Measurements from ENCODE around the gene GNMT. TPM values are rescaled to one million over a fixed set of nuclear protein-coding genes. Genes with fewer than 3 reads are reported as not detected.

GNMT gene
- total and polyA plus RNA-seq, 2 donors (not counting 1 experiment from before 2014, with no cell fraction given): 0.06 TPM; not detected in 1

DNA sequence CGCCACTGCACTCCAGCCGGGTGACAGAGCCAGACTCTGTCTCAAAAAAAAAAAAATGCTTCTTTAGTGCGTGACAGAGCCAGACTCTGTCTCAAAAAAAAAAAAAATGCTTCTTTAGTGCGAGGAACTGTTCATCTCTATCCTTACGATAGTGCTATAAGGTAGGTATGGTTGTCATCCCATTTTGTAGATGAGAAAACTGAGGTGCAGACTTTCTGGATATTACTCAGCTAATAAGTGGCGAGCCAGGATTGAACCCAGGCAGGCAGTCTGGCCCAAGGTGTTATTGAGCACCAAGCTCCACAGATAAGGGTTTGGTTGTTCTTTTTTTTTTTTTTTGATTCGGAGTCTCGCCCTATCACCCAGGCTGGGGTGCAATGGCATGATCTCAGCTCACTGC lies 41.3 kb downstream of the GNMT start:
- peaks cover 4% of the 10 kb centered on the region for H3K36me3 ChIP-seq (ENCODE audit: control insufficient read depth, insufficient read depth, low read length)
- H3K27ac ChIP-seq (ENCODE audit: insufficient read depth, low read length): no peak overlapping the region
- TF ChIP-seq EZH2 (IDR thresholded peaks at IDR 0.05; ENCODE audit: low read length, missing control alignments): no peak
- TF ChIP-seq, protein P1, sequence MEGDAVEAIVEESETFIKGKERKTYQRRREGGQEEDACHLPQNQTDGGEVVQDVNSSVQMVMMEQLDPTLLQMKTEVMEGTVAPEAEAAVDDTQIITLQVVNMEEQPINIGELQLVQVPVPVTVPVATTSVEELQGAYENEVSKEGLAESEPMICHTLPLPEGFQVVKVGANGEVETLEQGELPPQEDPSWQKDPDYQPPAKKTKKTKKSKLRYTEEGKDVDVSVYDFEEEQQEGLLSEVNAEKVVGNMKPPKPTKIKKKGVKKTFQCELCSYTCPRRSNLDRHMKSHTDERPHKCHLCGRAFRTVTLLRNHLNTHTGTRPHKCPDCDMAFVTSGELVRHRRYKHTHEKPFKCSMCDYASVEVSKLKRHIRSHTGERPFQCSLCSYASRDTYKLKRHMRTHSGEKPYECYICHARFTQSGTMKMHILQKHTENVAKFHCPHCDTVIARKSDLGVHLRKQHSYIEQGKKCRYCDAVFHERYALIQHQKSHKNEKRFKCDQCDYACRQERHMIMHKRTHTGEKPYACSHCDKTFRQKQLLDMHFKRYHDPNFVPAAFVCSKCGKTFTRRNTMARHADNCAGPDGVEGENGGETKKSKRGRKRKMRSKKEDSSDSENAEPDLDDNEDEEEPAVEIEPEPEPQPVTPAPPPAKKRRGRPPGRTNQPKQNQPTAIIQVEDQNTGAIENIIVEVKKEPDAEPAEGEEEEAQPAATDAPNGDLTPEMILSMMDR (conservative IDR thresholded peaks at IDR 0.05 in 1 of 2, IDR thresholded peaks at IDR 0.05 in 1 of 2; ENCODE audit: low read depth in 1 of 2, low read length in 2 of 2): no peak
- no peaks in the 10 kb centered on the region for H3K9me3 ChIP-seq (ENCODE audit: control insufficient read depth, insufficient read depth, low read depth, low read length)
- no peaks in the 10 kb centered on the region for H4K20me1 ChIP-seq (ENCODE audit: control insufficient read depth, extremely low read depth, insufficient read depth, low read length)
- H2AFZ ChIP-seq (ENCODE audit: low read length): no peak overlapping the region
- no peaks in the 10 kb centered on the region for H3K79me2 ChIP-seq (ENCODE audit: control insufficient read depth, insufficient read depth, low read length)
- H3K4me1 ChIP-seq (ENCODE audit: control insufficient read depth, extremely low read depth, insufficient read depth, low read length): no peaks in the 10 kb centered on the region
- no peaks in the 10 kb centered on the region for H3K27me3 ChIP-seq (ENCODE audit: control insufficient read depth, insufficient read depth, low read length)
- H3K4me2 ChIP-seq (ENCODE audit: extremely low read depth, insufficient read depth, low read length): no peak overlapping the region
- H3K9ac ChIP-seq (ENCODE audit: insufficient read depth, low read length): no peak overlapping the region
- H3K4me3 ChIP-seq (replicated peaks in 1 of 4; ENCODE audit: control extremely low read depth in 1 of 4, insufficient read depth in 1 of 4, low read depth in 3 of 4, low read length in 4 of 4): no peak overlapping the region
- DNase-seq (ENCODE audit: low read depth in 2 of 2): no peak

DNA sequence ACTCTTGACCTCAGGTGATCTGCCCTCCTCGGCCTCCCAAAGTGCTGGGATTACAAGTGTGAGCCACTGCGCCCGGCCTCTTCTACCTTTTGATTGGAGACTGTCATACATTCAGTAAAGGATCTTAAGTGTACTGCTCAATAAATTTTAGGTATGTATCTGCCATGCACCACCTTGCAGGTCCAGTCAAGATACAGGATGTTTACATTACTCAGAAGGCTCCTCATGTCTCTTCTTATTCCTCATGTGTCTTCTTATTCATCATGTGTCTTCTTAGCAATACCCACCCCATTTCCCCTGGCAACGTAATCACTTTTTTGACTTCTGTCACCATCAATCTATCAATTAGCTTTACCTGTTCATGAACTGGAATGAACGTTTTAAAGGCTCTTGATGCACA lies 45.3 kb downstream of the GNMT start:
- peaks cover 22% of the 10 kb centered on the region for H3K36me3 ChIP-seq (ENCODE audit: control insufficient read depth, insufficient read depth, low read length)
- no peak for TF ChIP-seq EZH2 (IDR thresholded peaks at IDR 0.05; ENCODE audit: low read length, missing control alignments)
- TF ChIP-seq, protein P1 (conservative IDR thresholded peaks at IDR 0.05 in 1 of 2, IDR thresholded peaks at IDR 0.05 in 1 of 2; ENCODE audit: low read depth in 1 of 2, low read length in 2 of 2): no peak
- H3K27ac ChIP-seq (ENCODE audit: insufficient read depth, low read length): no peak overlapping the region
- H3K4me3 ChIP-seq (replicated peaks in 1 of 4; ENCODE audit: control extremely low read depth in 1 of 4, insufficient read depth in 1 of 4, low read depth in 3 of 4, low read length in 4 of 4): no peak overlapping the region
- H3K79me2 ChIP-seq (ENCODE audit: control insufficient read depth, insufficient read depth, low read length): no peaks in the 10 kb centered on the region
- no peaks in the 10 kb centered on the region for H3K4me1 ChIP-seq (ENCODE audit: control insufficient read depth, extremely low read depth, insufficient read depth, low read length)
- H3K4me2 ChIP-seq (ENCODE audit: extremely low read depth, insufficient read depth, low read length): no peak overlapping the region
- no peak overlapping the region for H3K9ac ChIP-seq (ENCODE audit: insufficient read depth, low read length)
- H3K27me3 ChIP-seq (ENCODE audit: control insufficient read depth, insufficient read depth, low read length): no peaks in the 10 kb centered on the region
- H4K20me1 ChIP-seq (ENCODE audit: control insufficient read depth, extremely low read depth, insufficient read depth, low read length): no peaks in the 10 kb centered on the region
- no peaks in the 10 kb centered on the region for H3K9me3 ChIP-seq (ENCODE audit: control insufficient read depth, insufficient read depth, low read depth, low read length)
- DNase-seq (ENCODE audit: low read depth in 2 of 2): no peak
- H2AFZ ChIP-seq (ENCODE audit: low read length): no peak overlapping the region

- Histone ChIP-seq H2AFZ (ENCODE audit: low read length) (no peak overlapping the region), H3K4me2 (ENCODE audit: extremely low read depth, insufficient read depth, low read length) (no peak overlapping the region), H3K4me1 (ENCODE audit: control insufficient read depth, extremely low read depth, insufficient read depth, low read length) (no peaks in the 10 kb centered on the region), H4K20me1 (ENCODE audit: control insufficient read depth, extremely low read depth, insufficient read depth, low read length) (no peaks in the 10 kb centered on the region), H3K36me3 (ENCODE audit: control insufficient read depth, insufficient read depth, low read length) (peaks cover 26% of the 10 kb centered on the region), H3K9me3 (ENCODE audit: control insufficient read depth, insufficient read depth, low read depth, low read length) (no peaks in the 10 kb centered on the region), H3K27me3 (ENCODE audit: control insufficient read depth, insufficient read depth, low read length) (no peaks in the 10 kb centered on the region), H3K4me3 (replicated peaks in 1 of 4; ENCODE audit: control extremely low read depth in 1 of 4, insufficient read depth in 1 of 4, low read depth in 3 of 4, low read length in 4 of 4) (no peak overlapping the region), H3K27ac (ENCODE audit: insufficient read depth, low read length) (no peak overlapping the region), H3K79me2 (ENCODE audit: control insufficient read depth, insufficient read depth, low read length) (no peaks in the 10 kb centered on the region), H3K9ac (ENCODE audit: insufficient read depth, low read length) (no peak overlapping the region)
- DNase-seq (ENCODE audit: low read depth in 2 of 2): no peak
- TF ChIP-seq, protein P1 (conservative IDR thresholded peaks at IDR 0.05 in 1 of 2, IDR thresholded peaks at IDR 0.05 in 1 of 2; ENCODE audit: low read depth in 1 of 2, low read length in 2 of 2): no peak
- TF ChIP-seq EZH2 (IDR thresholded peaks at IDR 0.05; ENCODE audit: low read length, missing control alignments): no peak
These were observed 45.7 kb downstream of the GNMT start for GRCh38 chr6:43006251-43006650.
